ENCODE results near the gene GPR89B.
A peak's percentile ranks its signal among the peaks of the same experiment; 100 is the strongest.

GPR89B gene

GRCh38 chr1:147892731-147893214 is 35.4 kb upstream of the GPR89B start:
- ChIA-PET CTCF (interaction anchor here (0.8 to 6.4 kb wide), 46 partner anchors 8 to 624 kb away, joined by 3 to 76 read pairs (median 4); partner anchors contain the start of gene GJA8), POLR2A (no interaction called here)
- peak; percentile 96 for TF ChIP-seq CTCF (IDR thresholded peaks at IDR 0.05; ENCODE audit: control extremely low read depth, extremely low read depth, low read depth, missing control alignments)
- DNase-seq (ENCODE audit: extremely low spot score): peak; percentile 54

GRCh38 chr1:147895123-147895522 is 33.1 kb upstream of the GPR89B start:
- no peak for DNase-seq (ENCODE audit: extremely low spot score)
- POLR2A ChIA-PET: no interaction called here
- TF ChIP-seq CTCF (IDR thresholded peaks at IDR 0.05; ENCODE audit: control extremely low read depth, extremely low read depth, low read depth, missing control alignments): no peak

GRCh38 chr1:147897029-147897752 is 31.0 kb upstream of the GPR89B start:
- DNase-seq (ENCODE audit: extremely low spot score): no peak
- ChIA-PET POLR2A (no interaction called here), CTCF (interaction anchor here (2.6 kb wide), 1 partner anchor 9 kb away, joined by 16 read pairs; no protein-coding TSS in a partner anchor)
- no peak for TF ChIP-seq CTCF (IDR thresholded peaks at IDR 0.05; ENCODE audit: control extremely low read depth, extremely low read depth, low read depth, missing control alignments)

More at GRCh38 chr1:147895123-147895522, 33.1 kb upstream of the GPR89B start:
- CTCF ChIA-PET: interaction anchor here (1.4 to 2.6 kb wide), 2 partner anchors 11 to 621 kb away, joined by 4 to 16 read pairs; no protein-coding TSS in a partner anchor

- POLR2A ChIA-PET: no interaction called here
- TF ChIP-seq CTCF (IDR thresholded peaks at IDR 0.05; ENCODE audit: control extremely low read depth, extremely low read depth, low read depth, missing control alignments): no peak
- CTCF ChIA-PET: no interaction called here
- no peak for DNase-seq (ENCODE audit: extremely low spot score)
Observed at GRCh38 chr1:147897789-147898188, 30.4 kb upstream of the GPR89B start.

GRCh38 chr1:147902253-147902845 is 25.9 kb upstream of the GPR89B start, which contains the start of gene GJA8:
TSS of gene GJA8 (plus strand) at chr1:147902795. CDS start at chr1:147907956, 5,161 bp downstream.
- POLR2A ChIA-PET: no interaction called here
- no peak for DNase-seq (ENCODE audit: extremely low spot score)
- CTCF ChIA-PET: interaction anchor here (0.9 to 8.8 kb wide), 2 partner anchors 11 to 12 kb away, joined by 3 to 76 read pairs; no protein-coding TSS in a partner anchor
- TF ChIP-seq CTCF (IDR thresholded peaks at IDR 0.05; ENCODE audit: control extremely low read depth, extremely low read depth, low read depth, missing control alignments): no peak

- TF ChIP-seq CTCF (IDR thresholded peaks at IDR 0.05; ENCODE audit: control extremely low read depth, extremely low read depth, low read depth, missing control alignments): no peak
- POLR2A ChIA-PET: no interaction called here
- CTCF ChIA-PET: interaction anchor here (1.4 to 8.8 kb wide), 3 partner anchors 9 to 630 kb away, joined by 3 to 76 read pairs (median 16); no protein-coding TSS in a partner anchor
- DNase-seq (ENCODE audit: extremely low spot score): no peak
Observed at GRCh38 chr1:147904726-147905125, 23.5 kb upstream of the GPR89B start.

All from GM10248 (cell line).